GM18511 (cell line): ENCODE data around the gene RHO.
"Not testable (repeated sequence)": the region's sequence is repeated elsewhere in the genome, so short reads cannot be mapped to it uniquely, and the experiment has no call there.

Experiments used
- ATAC-seq: cut with Tn5 transposase; IDR thresholded peaks from one replicate; pipeline ENCODE4 v1.9.1; 2021; ENCODE audit warnings: mild to moderate bottlenecking, moderate library complexity; ENCODE audit not compliant: unreplicated experiment

The RHO gene

DNA sequence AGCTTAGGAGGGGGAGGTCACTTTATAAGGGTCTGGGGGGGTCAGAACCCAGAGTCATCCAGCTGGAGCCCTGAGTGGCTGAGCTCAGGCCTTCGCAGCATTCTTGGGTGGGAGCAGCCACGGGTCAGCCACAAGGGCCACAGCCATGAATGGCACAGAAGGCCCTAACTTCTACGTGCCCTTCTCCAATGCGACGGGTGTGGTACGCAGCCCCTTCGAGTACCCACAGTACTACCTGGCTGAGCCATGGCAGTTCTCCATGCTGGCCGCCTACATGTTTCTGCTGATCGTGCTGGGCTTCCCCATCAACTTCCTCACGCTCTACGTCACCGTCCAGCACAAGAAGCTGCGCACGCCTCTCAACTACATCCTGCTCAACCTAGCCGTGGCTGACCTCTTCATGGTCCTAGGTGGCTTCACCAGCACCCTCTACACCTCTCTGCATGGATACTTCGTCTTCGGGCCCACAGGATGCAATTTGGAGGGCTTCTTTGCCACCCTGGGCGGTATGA lies at the start of gene RHO:
Gene RHO, plus strand, starts transcription at position 51 of the 512 bp plus-strand sequence. Its CDS starts 95 bp downstream, at position 146.
- ATAC-seq, result no peak

DNA sequence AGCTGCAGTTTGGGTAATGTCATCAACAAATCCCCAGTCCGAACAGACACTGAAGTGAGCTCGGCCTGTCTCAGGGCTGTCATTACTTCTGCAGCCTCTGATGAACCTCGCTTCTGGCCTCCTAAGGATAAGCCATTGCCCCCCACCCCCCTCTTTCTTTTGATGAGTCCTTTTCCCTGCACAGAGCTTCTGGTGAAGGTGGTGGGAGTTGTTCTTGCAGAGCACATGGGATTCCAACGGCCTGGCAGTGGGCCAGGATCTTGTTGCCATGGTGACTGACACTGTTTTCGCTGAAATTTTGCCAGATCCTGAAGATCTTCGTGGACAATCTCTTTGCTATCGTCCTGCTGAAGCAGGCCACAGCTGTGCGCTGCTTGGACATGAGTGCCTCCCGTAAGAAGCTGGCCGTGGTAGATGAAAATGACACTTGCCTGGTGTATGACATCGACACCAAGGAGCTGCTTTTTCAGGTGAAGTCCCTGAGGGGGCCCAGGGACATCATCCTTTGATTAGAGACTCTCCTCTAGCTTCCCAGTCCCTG lies 47.1 kb upstream of the RHO start:
- not testable (repeated sequence) for ATAC-seq

- ATAC-seq, result no peak
Measured at GRCh38 chr3:129481766-129482332, 46.6 kb upstream of the RHO start.

DNA sequence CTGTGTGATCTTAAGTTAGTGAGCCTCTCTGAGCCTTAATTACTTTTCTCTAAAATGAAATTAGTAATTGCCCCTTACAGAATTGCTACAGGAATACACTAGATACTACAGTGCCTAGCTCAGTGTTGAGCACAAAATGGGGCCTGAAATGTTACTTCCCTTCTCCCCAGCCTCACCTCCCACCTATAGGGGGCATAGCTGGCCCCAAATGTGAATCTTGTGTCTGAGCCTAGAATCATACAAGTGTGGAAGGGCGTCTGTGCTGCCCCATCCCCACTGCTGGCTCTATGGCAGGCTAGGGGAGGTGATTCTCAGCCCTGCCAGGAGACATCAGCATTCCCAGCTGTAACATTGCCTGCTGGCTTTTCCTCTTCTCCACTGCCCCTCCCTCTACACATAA lies 45.7 kb upstream of the RHO start:
- ATAC-seq, result no peak

DNA sequence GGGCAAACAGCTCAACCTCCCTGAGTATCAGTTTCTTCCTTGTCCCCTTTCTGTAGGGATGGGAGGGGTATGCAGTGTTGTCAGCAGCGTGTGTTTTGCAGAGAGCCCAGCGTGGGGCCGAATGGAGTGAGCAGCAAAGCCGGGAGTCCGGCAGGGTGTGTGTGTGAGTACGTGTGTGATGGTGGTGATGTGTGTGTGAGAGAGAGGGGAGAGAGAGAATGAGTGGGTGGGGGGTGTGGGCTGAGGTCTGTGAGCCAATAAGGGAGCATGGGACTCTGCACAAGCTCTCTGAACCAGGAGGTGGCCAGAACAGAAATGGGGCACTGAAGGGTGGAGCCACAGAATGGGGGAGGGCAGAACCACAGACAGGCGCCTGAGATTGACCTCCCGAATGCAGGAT lies 44.6 kb upstream of the RHO start:
- no peak for ATAC-seq

GRCh38 chr3:129485146-129485545 lies 43.3 kb upstream of the RHO start:
- ATAC-seq, result not testable (repeated sequence)

DNA sequence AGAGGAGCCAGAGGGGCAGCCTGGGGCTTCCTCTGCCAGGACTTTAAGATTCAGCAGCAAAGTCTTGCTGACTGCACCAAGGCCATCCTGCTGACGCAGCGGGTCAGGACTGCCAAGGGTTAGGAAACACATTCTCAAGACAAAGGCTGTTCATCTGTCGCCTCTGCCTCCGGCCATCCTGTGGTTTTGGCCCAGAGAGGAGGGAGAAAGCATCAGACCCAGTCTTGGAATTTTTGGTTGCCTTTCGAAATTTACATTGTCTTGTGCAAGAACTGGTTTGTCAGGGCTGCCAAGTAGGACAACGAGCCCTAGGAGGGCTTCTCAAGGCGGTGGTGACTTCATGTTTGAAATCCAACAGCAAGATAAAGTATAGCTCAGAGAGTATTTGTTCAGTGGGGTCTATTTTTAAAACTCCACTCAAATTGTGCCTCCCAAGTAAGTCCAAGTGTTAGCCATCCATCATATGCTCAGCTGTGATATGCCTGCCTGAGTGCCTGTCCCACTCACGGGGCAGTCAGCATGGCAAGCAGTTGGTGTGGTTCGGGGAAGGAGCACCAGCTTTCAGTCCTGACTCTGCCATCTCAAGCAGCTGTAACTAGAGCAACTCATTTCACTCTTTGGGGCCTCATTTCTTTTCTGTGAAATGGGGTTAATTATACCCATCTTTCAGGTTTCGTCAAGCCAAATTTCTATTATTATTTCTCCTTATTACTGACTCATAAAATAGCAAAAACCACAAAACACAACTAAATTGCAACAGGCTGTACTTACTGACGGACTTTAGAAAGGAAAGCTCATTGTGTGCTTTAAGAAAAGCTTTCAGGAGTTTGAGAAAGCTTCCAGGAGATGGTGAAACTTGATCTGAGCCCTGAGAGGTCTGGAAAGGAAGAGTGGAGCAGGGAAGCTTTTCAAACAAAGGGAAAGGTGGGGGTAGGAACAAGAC lies 42.4 kb upstream of the RHO start:
- no peak for ATAC-seq

- no peak for ATAC-seq
Measured at GRCh38 chr3:129486664-129487035, 41.8 kb upstream of the RHO start.

DNA sequence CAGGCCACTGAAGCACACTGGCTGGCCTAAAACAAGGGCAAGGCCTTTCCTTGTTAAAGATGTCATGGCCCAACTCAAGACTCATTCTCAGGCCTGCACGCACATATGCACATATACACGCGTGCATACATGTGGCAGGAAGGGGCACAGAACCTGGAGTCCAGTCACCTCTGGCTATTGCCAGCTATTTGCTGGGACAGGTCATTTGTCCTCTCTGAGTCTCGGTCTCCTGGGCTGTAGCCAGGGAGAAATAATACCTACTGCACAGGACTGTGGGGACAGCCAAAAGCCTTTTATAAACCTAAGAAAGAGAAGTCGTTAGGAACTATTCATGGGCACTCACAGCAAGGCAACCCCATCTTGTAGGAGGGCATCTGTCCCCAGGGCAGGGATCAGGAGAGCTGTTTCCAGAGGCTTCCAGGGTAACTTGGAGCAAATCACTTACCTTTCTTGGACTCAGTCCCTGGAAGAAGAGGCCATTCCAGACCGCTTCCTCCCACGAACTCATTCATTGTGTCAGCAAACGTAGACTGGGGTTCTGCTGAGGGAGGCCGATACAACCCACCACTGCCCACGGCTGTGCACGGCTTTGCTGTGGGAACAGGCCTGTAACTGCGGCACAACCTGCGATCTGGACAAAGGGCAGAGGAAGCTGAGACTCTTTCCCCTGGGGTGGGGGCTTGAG lies 41.1 kb upstream of the RHO start:
- ATAC-seq, result no peak

GRCh38 chr3:129487868-129488335 lies 40.5 kb upstream of the RHO start:
- not testable (repeated sequence) for ATAC-seq

DNA sequence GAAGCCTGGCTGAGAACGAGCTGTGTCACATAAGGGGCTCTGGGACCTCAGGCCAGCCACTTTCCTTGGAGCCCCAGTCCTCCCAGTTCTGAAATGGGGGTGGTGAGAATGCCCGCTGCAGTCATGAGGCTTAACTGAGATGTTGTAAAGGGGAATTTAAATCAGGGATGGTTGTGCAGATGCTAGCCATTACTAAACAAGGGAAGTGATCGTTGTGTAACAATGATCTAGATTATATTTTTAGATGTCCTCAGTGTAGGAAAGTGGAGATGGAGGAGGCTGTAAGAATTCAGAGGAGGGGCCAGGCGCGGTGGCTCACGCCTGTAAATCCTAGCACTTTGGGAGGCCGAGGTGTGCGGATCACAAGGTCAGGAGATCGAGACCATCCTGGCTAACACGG lies 39.2 kb upstream of the RHO start:
- not testable (repeated sequence) for ATAC-seq

DNA sequence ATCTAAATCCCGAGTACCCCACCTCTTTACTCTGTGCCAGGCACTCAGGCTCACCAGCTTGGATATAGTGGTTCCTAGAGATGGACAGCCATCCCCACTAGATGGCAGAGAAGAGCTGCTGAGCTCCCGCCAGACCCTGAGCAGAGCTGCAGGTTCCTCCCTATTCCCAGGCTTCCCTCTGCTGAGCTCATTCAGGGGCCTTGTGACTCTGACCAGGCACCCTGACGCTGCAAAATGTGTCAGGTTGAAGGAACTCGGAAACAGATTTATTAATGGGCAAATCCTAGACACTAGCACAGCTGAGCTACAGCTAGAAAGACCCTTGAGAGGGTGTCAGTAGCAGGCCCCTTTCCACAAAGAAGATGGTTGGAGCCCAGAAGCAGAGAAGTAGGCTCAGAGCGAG lies 38.2 kb upstream of the RHO start:
- ATAC-seq, result peak; percentile 69

DNA sequence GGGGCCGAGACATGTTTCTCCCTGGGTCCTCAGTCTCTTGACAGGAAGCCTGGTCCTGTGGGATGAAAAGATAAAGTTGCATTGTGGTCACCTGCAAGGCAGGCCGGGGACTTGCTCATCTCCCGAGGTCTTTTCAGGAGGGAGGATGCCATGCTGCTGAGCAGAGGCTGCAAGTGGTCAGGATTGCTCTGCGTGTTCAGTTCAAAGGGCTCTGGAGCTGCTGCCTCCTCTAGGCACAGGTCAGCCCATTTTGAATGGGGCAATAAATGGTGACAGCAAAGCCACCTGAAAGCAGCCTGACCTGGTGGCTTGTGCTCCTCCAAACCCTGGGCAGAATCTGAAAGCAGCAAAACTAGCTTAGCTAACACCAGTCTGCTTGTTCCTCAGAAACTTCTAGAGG lies 37.4 kb upstream of the RHO start:
- ATAC-seq, result not testable (repeated sequence)

DNA sequence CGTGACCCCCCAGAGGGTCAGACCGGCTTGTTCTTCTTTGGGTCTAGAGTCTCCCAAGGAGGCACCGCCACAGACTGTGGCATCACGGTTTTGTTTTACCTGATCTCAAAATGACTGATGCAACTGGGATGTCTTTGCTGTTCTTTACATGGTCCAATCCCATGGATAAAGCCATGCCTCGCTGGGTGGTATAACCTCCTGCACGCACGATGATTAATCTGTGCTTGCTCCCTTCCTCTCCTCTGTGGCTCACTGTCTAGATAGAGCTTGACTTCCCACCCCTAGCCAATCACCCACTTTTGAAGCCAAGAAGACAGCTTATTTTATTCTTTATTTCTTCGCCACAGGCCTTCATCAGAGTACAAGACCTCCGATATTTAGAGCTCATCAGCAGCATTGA lies 36.6 kb upstream of the RHO start:
- no peak for ATAC-seq

DNA sequence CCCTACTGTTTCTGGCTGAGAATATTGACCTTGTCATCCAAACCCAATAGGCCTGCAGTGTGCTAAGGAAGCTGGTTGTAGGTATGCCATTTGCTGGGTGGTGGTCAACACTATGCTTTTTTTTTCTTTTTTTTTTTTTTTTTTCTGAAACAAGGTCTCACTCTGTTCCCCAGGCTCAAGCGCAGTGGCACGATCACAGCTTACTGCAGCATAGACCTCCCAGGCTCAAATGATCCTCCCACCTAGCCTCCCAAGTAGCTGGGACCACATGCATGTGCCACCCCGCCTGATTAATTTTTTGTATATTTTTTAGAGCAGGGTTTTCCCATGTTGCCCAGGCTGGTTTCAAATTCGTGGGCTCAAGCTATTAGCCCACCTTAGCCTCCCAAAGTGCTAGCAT lies 35.7 kb upstream of the RHO start:
- no peak for ATAC-seq

- ATAC-seq, result no peak
Measured at GRCh38 chr3:129493206-129493605, 35.2 kb upstream of the RHO start.

DNA sequence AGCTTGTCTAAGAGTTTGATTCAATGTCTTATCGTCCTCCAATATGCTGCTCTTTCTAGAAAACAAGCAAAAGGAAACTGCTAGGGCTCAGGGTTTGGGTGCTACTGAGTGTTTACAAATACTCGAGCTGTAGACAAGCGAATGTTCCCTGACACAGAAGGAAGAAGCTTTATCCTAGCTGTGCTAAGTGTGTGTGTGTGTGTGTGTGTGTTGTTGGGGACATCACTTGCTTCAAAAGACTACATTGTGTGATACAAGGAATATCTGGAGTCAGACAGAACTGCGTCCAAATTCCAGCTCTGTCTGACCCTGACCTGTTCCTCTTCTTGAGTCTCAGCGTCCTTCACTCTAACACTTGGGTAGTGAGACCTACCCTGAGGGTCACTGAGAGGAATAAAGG lies 33.9 kb upstream of the RHO start:
- ATAC-seq, result not testable (repeated sequence)

GRCh38 chr3:129495006-129495639 lies 33.3 kb upstream of the RHO start:
- ATAC-seq, result not testable (repeated sequence)

GRCh38 chr3:129497876-129498275 lies 30.6 kb upstream of the RHO start:
- ATAC-seq, result not testable (repeated sequence)

- ATAC-seq, result not testable (repeated sequence)
Measured at GRCh38 chr3:129498603-129499488, 29.6 kb upstream of the RHO start.
